ENCODE results near the gene GNAT3.

Gene GNAT3

DNA sequence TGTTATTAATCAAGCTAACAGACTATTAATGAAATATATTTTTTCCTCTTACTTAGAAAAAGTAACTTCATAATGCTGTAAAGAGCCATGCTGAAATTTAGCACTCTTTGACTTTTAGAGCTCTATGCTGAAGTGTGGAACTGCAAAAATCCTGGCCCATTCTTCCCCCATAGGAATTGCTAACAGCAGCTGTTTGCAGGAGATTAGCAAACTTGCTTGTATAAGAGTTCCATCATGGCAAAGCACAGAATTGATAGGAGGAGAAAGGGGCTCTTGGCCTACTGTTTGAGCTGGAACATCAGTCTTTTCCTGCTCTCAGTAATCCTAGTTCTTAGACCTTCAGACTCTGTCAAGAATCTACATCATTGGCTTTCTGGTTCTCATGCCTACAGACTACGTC lies 18.3 kb upstream of the GNAT3 start:
- no peaks in the 10 kb centered on the region for H3K27me3 ChIP-seq (ENCODE audit: control insufficient read depth, insufficient read depth, low read length)
- peaks cover 11% of the 10 kb centered on the region for H3K9me3 ChIP-seq (ENCODE audit: control insufficient read depth, insufficient read depth, low read depth, low read length)
- no peak overlapping the region for H3K27ac ChIP-seq (ENCODE audit: low read depth, low read length)
- H3K4me1 ChIP-seq (ENCODE audit: control insufficient read depth, insufficient read depth, low read length), result no peaks in the 10 kb centered on the region
- no peaks in the 10 kb centered on the region for H3K36me3 ChIP-seq (ENCODE audit: control insufficient read depth, insufficient read depth, low read length)
- H3K4me3 ChIP-seq (ENCODE audit: low read depth, low read length), result no peak overlapping the region
- H3K9ac ChIP-seq (ENCODE audit: low read length), result no peak overlapping the region

GRCh38 chr7:80529362-80529761 lies 17.5 kb upstream of the GNAT3 start:
- Histone ChIP-seq H3K9me3 (ENCODE audit: control insufficient read depth, insufficient read depth, low read depth, low read length) (peaks cover 11% of the 10 kb centered on the region), H3K4me3 (ENCODE audit: low read depth, low read length) (no peak overlapping the region), H3K27me3 (ENCODE audit: control insufficient read depth, insufficient read depth, low read length) (no peaks in the 10 kb centered on the region), H3K9ac (ENCODE audit: low read length) (no peak overlapping the region), H3K4me1 (ENCODE audit: control insufficient read depth, insufficient read depth, low read length) (no peaks in the 10 kb centered on the region), H3K36me3 (ENCODE audit: control insufficient read depth, insufficient read depth, low read length) (no peaks in the 10 kb centered on the region), H3K27ac (ENCODE audit: low read depth, low read length) (no peak overlapping the region)

- no peaks in the 10 kb centered on the region for H3K36me3 ChIP-seq (ENCODE audit: control insufficient read depth, insufficient read depth, low read length)
- peaks cover 11% of the 10 kb centered on the region for H3K9me3 ChIP-seq (ENCODE audit: control insufficient read depth, insufficient read depth, low read depth, low read length)
- H3K9ac ChIP-seq (ENCODE audit: low read length), result no peak overlapping the region
- no peaks in the 10 kb centered on the region for H3K4me1 ChIP-seq (ENCODE audit: control insufficient read depth, insufficient read depth, low read length)
- no peak overlapping the region for H3K4me3 ChIP-seq (ENCODE audit: low read depth, low read length)
- H3K27me3 ChIP-seq (ENCODE audit: control insufficient read depth, insufficient read depth, low read length), result no peaks in the 10 kb centered on the region
- no peak overlapping the region for H3K27ac ChIP-seq (ENCODE audit: low read depth, low read length)
Observed at GRCh38 chr7:80528689-80529088, 16.8 kb upstream of the GNAT3 start.

- no peak overlapping the region for H3K27ac ChIP-seq (ENCODE audit: low read depth, low read length)
- no peaks in the 10 kb centered on the region for H3K36me3 ChIP-seq (ENCODE audit: control insufficient read depth, insufficient read depth, low read length)
Observed at GRCh38 chr7:80526472-80526871, 14.6 kb upstream of the GNAT3 start.

GRCh38 chr7:80524693-80525092 lies 12.8 kb upstream of the GNAT3 start:
- Histone ChIP-seq H3K9ac (ENCODE audit: low read length) (no peak overlapping the region), H3K36me3 (ENCODE audit: control insufficient read depth, insufficient read depth, low read length) (no peaks in the 10 kb centered on the region), H3K4me1 (ENCODE audit: control insufficient read depth, insufficient read depth, low read length) (no peaks in the 10 kb centered on the region), H3K4me3 (ENCODE audit: low read depth, low read length) (no peak overlapping the region), H3K27ac (ENCODE audit: low read depth, low read length) (no peak overlapping the region), H3K9me3 (ENCODE audit: control insufficient read depth, insufficient read depth, low read depth, low read length) (no peaks in the 10 kb centered on the region), H3K27me3 (ENCODE audit: control insufficient read depth, insufficient read depth, low read length) (no peaks in the 10 kb centered on the region)

More at GRCh38 chr7:80526472-80526871, 14.6 kb upstream of the GNAT3 start:
- Histone ChIP-seq H3K9ac (ENCODE audit: low read length) (no peak overlapping the region), H3K27me3 (ENCODE audit: control insufficient read depth, insufficient read depth, low read length) (no peaks in the 10 kb centered on the region), H3K4me3 (ENCODE audit: low read depth, low read length) (no peak overlapping the region), H3K4me1 (ENCODE audit: control insufficient read depth, insufficient read depth, low read length) (no peaks in the 10 kb centered on the region), H3K9me3 (ENCODE audit: control insufficient read depth, insufficient read depth, low read depth, low read length) (no peaks in the 10 kb centered on the region)

- no peaks in the 10 kb centered on the region for H3K4me1 ChIP-seq (ENCODE audit: control insufficient read depth, insufficient read depth, low read length)
- no peaks in the 10 kb centered on the region for H3K27me3 ChIP-seq (ENCODE audit: control insufficient read depth, insufficient read depth, low read length)
- no peaks in the 10 kb centered on the region for H3K9me3 ChIP-seq (ENCODE audit: control insufficient read depth, insufficient read depth, low read depth, low read length)
- H3K27ac ChIP-seq (ENCODE audit: low read depth, low read length), result no peak overlapping the region
- no peak overlapping the region for H3K4me3 ChIP-seq (ENCODE audit: low read depth, low read length)
- H3K9ac ChIP-seq (ENCODE audit: low read length), result no peak overlapping the region
- no peaks in the 10 kb centered on the region for H3K36me3 ChIP-seq (ENCODE audit: control insufficient read depth, insufficient read depth, low read length)
Observed at GRCh38 chr7:80521809-80522208, 9.9 kb upstream of the GNAT3 start.

GRCh38 chr7:80520199-80520598 lies 8.3 kb upstream of the GNAT3 start:
- no peaks in the 10 kb centered on the region for H3K9me3 ChIP-seq (ENCODE audit: control insufficient read depth, insufficient read depth, low read depth, low read length)

DNA sequence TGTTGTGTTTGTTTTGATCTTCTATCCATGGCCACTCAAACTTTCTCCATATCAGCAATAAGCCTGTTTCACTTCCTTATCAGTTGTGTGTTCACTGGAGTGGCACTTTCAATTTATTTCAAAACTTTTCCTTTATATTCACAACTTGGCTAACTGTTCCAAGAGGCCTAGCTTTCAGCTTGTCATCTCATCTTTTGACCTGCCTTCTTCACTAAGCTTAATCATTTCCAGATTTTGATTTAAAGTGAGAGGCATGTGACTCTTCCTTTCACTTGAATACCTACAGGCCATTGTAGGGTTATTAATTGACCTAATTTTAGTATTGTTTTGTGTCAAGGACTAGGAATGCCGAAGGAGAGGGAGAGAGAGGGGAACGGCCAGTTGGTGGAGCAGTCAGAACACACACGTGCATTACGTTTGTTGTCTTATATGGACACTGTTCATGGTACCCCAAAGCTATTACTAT lies 5.5 kb upstream of the GNAT3 start:
- Histone ChIP-seq H3K4me1 (ENCODE audit: control insufficient read depth, insufficient read depth, low read length) (no peaks in the 10 kb centered on the region), H3K9me3 (ENCODE audit: control insufficient read depth, insufficient read depth, low read depth, low read length) (no peaks in the 10 kb centered on the region), H3K36me3 (ENCODE audit: control insufficient read depth, insufficient read depth, low read length) (no peaks in the 10 kb centered on the region), H3K27ac (ENCODE audit: low read depth, low read length) (no peak overlapping the region), H3K4me3 (ENCODE audit: low read depth, low read length) (no peak overlapping the region), H3K27me3 (ENCODE audit: control insufficient read depth, insufficient read depth, low read length) (no peaks in the 10 kb centered on the region), H3K9ac (ENCODE audit: low read length) (no peak overlapping the region)

More at GRCh38 chr7:80520199-80520598, 8.3 kb upstream of the GNAT3 start:
- Histone ChIP-seq H3K27ac (ENCODE audit: low read depth, low read length) (no peak overlapping the region), H3K27me3 (ENCODE audit: control insufficient read depth, insufficient read depth, low read length) (no peaks in the 10 kb centered on the region), H3K4me3 (ENCODE audit: low read depth, low read length) (no peak overlapping the region), H3K4me1 (ENCODE audit: control insufficient read depth, insufficient read depth, low read length) (no peaks in the 10 kb centered on the region), H3K36me3 (ENCODE audit: control insufficient read depth, insufficient read depth, low read length) (no peaks in the 10 kb centered on the region), H3K9ac (ENCODE audit: low read length) (no peak overlapping the region)

DNA sequence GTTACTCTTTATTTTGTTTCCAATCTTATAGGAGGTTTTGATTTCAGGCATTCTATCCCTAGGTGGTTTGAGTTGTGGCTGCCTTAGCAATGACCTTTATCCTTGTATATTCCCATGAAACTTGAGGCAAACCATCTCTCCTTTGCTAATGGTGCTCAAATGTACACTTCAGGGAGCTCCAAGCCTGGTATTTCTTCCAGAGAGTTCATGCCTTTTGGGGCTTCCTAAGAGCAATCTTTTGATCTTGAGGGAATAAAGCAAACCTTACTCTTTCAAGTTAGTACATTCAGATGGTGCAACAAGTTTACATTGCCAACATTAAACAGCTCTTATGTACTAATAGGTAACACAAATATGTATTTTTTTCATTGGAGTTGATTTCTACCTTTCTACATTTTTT lies 3.4 kb upstream of the GNAT3 start:
- Histone ChIP-seq H3K9me3 (ENCODE audit: control insufficient read depth, insufficient read depth, low read depth, low read length) (no peaks in the 10 kb centered on the region), H3K27me3 (ENCODE audit: control insufficient read depth, insufficient read depth, low read length) (no peaks in the 10 kb centered on the region), H3K4me3 (ENCODE audit: low read depth, low read length) (no peak overlapping the region), H3K4me1 (ENCODE audit: control insufficient read depth, insufficient read depth, low read length) (no peaks in the 10 kb centered on the region), H3K9ac (ENCODE audit: low read length) (no peak overlapping the region), H3K36me3 (ENCODE audit: control insufficient read depth, insufficient read depth, low read length) (no peaks in the 10 kb centered on the region), H3K27ac (ENCODE audit: low read depth, low read length) (no peak overlapping the region)

GRCh38 chr7:80510021-80510420 lies 1.8 kb downstream of the GNAT3 start:
- Histone ChIP-seq H3K4me3 (ENCODE audit: low read depth, low read length) (no peak overlapping the region), H3K9ac (ENCODE audit: low read length) (no peak overlapping the region), H3K9me3 (ENCODE audit: control insufficient read depth, insufficient read depth, low read depth, low read length) (no peaks in the 10 kb centered on the region), H3K27ac (ENCODE audit: low read depth, low read length) (no peak overlapping the region), H3K27me3 (ENCODE audit: control insufficient read depth, insufficient read depth, low read length) (no peaks in the 10 kb centered on the region), H3K36me3 (ENCODE audit: control insufficient read depth, insufficient read depth, low read length) (no peaks in the 10 kb centered on the region), H3K4me1 (ENCODE audit: control insufficient read depth, insufficient read depth, low read length) (no peaks in the 10 kb centered on the region)

DNA sequence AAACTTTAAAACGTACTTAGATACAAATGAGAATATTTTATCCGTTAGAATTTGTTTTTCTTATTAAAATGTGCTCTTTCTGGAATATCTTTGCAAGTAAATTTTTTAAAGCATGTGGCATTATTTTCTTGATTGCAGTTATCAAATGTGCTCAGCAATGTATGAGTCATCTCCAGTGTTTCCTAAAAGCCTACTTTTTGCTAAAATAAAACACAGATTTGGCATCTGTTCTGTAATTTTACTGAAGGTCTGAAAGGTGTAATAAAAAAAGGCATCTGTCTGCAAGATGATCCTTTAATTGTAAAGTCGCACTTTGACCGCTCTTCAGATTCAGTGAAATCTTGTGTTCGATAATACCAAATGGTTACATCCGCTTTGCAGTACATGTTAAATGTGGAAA lies 3.4 kb downstream of the GNAT3 start:
- Histone ChIP-seq H3K9ac (ENCODE audit: low read length) (no peak overlapping the region), H3K9me3 (ENCODE audit: control insufficient read depth, insufficient read depth, low read depth, low read length) (no peaks in the 10 kb centered on the region), H3K4me3 (ENCODE audit: low read depth, low read length) (no peak overlapping the region), H3K27ac (ENCODE audit: low read depth, low read length) (no peak overlapping the region), H3K27me3 (ENCODE audit: control insufficient read depth, insufficient read depth, low read length) (no peaks in the 10 kb centered on the region), H3K4me1 (ENCODE audit: control insufficient read depth, insufficient read depth, low read length) (no peaks in the 10 kb centered on the region), H3K36me3 (ENCODE audit: control insufficient read depth, insufficient read depth, low read length) (no peaks in the 10 kb centered on the region)

- Histone ChIP-seq H3K9ac (ENCODE audit: low read length) (no peak overlapping the region), H3K36me3 (ENCODE audit: control insufficient read depth, insufficient read depth, low read length) (no peaks in the 10 kb centered on the region), H3K27me3 (ENCODE audit: control insufficient read depth, insufficient read depth, low read length) (no peaks in the 10 kb centered on the region), H3K4me3 (ENCODE audit: low read depth, low read length) (no peak overlapping the region), H3K27ac (ENCODE audit: low read depth, low read length) (no peak overlapping the region), H3K9me3 (ENCODE audit: control insufficient read depth, insufficient read depth, low read depth, low read length) (no peaks in the 10 kb centered on the region), H3K4me1 (ENCODE audit: control insufficient read depth, insufficient read depth, low read length) (no peaks in the 10 kb centered on the region)
Observed at GRCh38 chr7:80505900-80506500, 5.9 kb downstream of the GNAT3 start.

All from HUES6 (cell line).